Endodermal cell (in vitro differentiated cells): ENCODE measurements around the gene FKBP1A. TPM values are rescaled to one million over a fixed set of nuclear protein-coding genes. Genes with fewer than 3 reads are reported as not detected.
A peak's percentile ranks its signal among the peaks of the same experiment; 100 is the strongest.
"Not testable (repeated sequence)": the region's sequence is repeated elsewhere in the genome, so short reads cannot be mapped to it uniquely, and the experiment has no call there.

ENCODE experiments used
- DNase-seq: peaks from one replicate; pipeline ENCODE4 v3.0.0-alpha.2; 2017
- H3K27ac ChIP-seq: 2 replicates; pipeline ENCODE4 v1.5.1; 2013; ENCODE audit warnings: mild to moderate bottlenecking, low read depth, low read length, moderate library complexity
- H3K27me3 ChIP-seq: 2 replicates; pipeline ENCODE4 v1.6.1; 2013; ENCODE audit warnings: mild to moderate bottlenecking, low read length, moderate library complexity; ENCODE audit not compliant: insufficient read depth, control insufficient read depth, poor library complexity, severe bottlenecking
- H3K36me3 ChIP-seq: 2 replicates; pipeline ENCODE4 v1.7.0; 2013; ENCODE audit warnings: mild to moderate bottlenecking, low read length, moderate library complexity; ENCODE audit not compliant: control insufficient read depth, insufficient read depth
- H3K4me1 ChIP-seq: one replicate; pipeline ENCODE4 v1.7.0; 2013; ENCODE audit warnings: low read length; ENCODE audit not compliant: control insufficient read depth, insufficient read depth
- H3K4me3 ChIP-seq: 2 replicates; pipeline ENCODE4 v1.5.1; 2013; ENCODE audit warnings: mild to moderate bottlenecking, low read length, moderate library complexity
- H3K9ac ChIP-seq: 2 replicates; pipeline ENCODE4 v1.6.1; 2013; ENCODE audit warnings: mild to moderate bottlenecking, low read length, moderate library complexity; ENCODE audit not compliant: poor library complexity, severe bottlenecking; ENCODE audit errors: extremely low read depth
- H3K9me3 ChIP-seq: 2 replicates; pipeline ENCODE4 v1.6.1; 2013; ENCODE audit warnings: mild to moderate bottlenecking, low read length, moderate library complexity; ENCODE audit not compliant: control insufficient read depth
- H3K27ac Mint-ChIP-seq: 2 replicates; pipeline ENCODE4 v1.8.0; 2020; ENCODE audit warnings: mixed read lengths
- H3K27me3 Mint-ChIP-seq: 2 replicates; pipeline ENCODE4 v1.8.0; 2021; ENCODE audit warnings: mild to moderate bottlenecking, mixed read lengths; ENCODE audit not compliant: insufficient read depth
- H3K36me3 Mint-ChIP-seq: 2 replicates; pipeline ENCODE4 v1.8.0; 2020; ENCODE audit warnings: low read depth, mixed read lengths
- H3K4me1 Mint-ChIP-seq: 2 replicates; pipeline ENCODE4 v1.8.0; 2020; ENCODE audit warnings: mixed read lengths
- H3K4me3 Mint-ChIP-seq: 2 replicates; pipeline ENCODE4 v1.8.0; 2020; ENCODE audit warnings: mild to moderate bottlenecking, moderate library complexity, mixed read lengths
- H3K9me3 Mint-ChIP-seq: 2 replicates; pipeline ENCODE4 v1.8.0; 2020; ENCODE audit warnings: mild to moderate bottlenecking, mixed read lengths
- WGBS, 2 experiments: methylation state at CpG; one replicate each; pipeline versions ENCODE4 v1.1.5 to v1.1.7; 2013; ENCODE audit warnings: missing lambda C conversion rate in 2 of 2, mixed read lengths in 1 of 2; ENCODE audit not compliant: insufficient coverage in 1 of 2, insufficient read length in 1 of 2; 5-methylcytosine and 5-hydroxymethylcytosine counted together
- total RNA-seq, 2 donors: library from RNA; stranded (reverse); fragmentation: NEBNext Ultra II Directional in 1 of 2; extraction: Animal tissue kit (Norgen Biotek cat#: 25700) in 1 of 2; gene quantifications; 2 replicates in 1 of 2; 3 replicates in 1 of 2; pipeline ENCODE4 v1.2.1, GENCODE V29; 2021
- TF ChIP-seq, protein P1 (sequence below): fragments of 200-600 bp; sonication (generic); conservative IDR thresholded peaks from 2 replicates; pipeline ENCODE4 v1.5.0; 2021; ENCODE audit warnings: antibody characterized with exemption, mild to moderate bottlenecking

Gene FKBP1A
- total RNA-seq, 2 donors from 2014 or later: 181 to 185 TPM

GRCh38 chr20:1345756-1346093 lies 47.1 kb downstream of the FKBP1A start:
- Histone ChIP-seq H3K4me1 (no peaks in the 10 kb centered on the region), H3K27me3 (no peaks in the 10 kb centered on the region), H3K27ac (no peak overlapping the region), H3K4me3 (no peak overlapping the region), H3K9me3 (peaks cover 16% of the 10 kb centered on the region), H3K36me3 (peaks cover under 1% of the 10 kb centered on the region), H3K9ac (no peak overlapping the region)
- Mint-ChIP-seq H3K27ac (no peak overlapping the region), H3K9me3 (peaks cover 18% of the 10 kb centered on the region), H3K27me3 (no peaks in the 10 kb centered on the region), H3K4me1 (no peaks in the 10 kb centered on the region), H3K4me3 (no peak overlapping the region), H3K36me3 (peaks cover 15% of the 10 kb centered on the region)
- TF ChIP-seq, protein P1, sequence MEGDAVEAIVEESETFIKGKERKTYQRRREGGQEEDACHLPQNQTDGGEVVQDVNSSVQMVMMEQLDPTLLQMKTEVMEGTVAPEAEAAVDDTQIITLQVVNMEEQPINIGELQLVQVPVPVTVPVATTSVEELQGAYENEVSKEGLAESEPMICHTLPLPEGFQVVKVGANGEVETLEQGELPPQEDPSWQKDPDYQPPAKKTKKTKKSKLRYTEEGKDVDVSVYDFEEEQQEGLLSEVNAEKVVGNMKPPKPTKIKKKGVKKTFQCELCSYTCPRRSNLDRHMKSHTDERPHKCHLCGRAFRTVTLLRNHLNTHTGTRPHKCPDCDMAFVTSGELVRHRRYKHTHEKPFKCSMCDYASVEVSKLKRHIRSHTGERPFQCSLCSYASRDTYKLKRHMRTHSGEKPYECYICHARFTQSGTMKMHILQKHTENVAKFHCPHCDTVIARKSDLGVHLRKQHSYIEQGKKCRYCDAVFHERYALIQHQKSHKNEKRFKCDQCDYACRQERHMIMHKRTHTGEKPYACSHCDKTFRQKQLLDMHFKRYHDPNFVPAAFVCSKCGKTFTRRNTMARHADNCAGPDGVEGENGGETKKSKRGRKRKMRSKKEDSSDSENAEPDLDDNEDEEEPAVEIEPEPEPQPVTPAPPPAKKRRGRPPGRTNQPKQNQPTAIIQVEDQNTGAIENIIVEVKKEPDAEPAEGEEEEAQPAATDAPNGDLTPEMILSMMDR: no peak
- no peak for DNase-seq
- WGBS, 2 experiments: 96% methylated on average over 1 of the region's 1 CpG; no CpG with 5 or more reads in 1 of the 2 experiments

DNA sequence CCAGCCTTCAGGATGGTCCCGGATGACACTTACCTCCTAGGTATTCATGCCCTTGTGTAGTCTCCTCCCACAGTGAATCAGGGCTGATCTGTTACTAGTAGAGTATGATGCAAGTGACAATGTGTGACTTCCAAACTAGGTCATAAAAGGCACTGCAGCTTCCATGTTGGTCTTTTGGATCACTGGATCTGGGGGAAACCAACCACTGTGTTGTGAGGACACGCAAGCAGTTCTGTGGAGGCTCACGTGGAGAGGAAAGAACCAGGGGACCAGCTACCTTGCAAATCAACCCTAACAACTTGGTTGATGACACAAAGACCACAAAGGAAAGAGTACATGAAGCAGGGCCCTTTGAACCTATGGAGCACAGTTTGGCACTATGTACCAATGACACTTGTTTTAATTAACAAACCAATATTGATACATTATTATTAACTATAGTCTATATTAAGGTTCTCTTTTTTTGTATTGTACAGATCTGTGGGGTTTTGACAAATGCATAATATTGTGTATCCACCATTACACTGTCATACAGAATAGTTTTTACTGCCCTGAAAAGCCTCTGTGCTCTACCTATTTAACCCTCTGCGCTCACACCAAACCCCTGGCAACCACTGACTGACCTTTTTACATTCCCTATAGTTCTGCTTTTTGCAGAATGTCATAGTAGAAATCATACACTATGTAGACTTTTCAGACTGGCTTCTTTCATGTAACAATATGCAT lies 47.7 kb downstream of the FKBP1A start:
- Mint-ChIP-seq H3K9me3 (peaks cover 18% of the 10 kb centered on the region), H3K27ac (no peak overlapping the region), H3K4me3 (no peak overlapping the region), H3K4me1 (no peaks in the 10 kb centered on the region), H3K27me3 (no peaks in the 10 kb centered on the region), H3K36me3 (peaks cover 10% of the 10 kb centered on the region)
- TF ChIP-seq, protein P1: no peak
- no peak overlapping the region for H3K27ac ChIP-seq
- peaks cover 16% of the 10 kb centered on the region for H3K9me3 ChIP-seq
- peak; percentile 33 for DNase-seq
- H3K4me1 ChIP-seq: no peaks in the 10 kb centered on the region
- no peak overlapping the region for H3K9ac ChIP-seq
- H3K4me3 ChIP-seq: no peak overlapping the region
- H3K36me3 ChIP-seq: no peaks in the 10 kb centered on the region
- H3K27me3 ChIP-seq: no peaks in the 10 kb centered on the region
- WGBS, 2 experiments: 93 to 96% methylated on average over 4 of the region's 4 CpGs

GRCh38 chr20:1343446-1344124 lies 49.3 kb downstream of the FKBP1A start:
- not testable (repeated sequence) for H3K9ac ChIP-seq, H3K27me3 ChIP-seq, H3K4me1 ChIP-seq, H3K27me3 Mint-ChIP-seq, H3K36me3 Mint-ChIP-seq, H3K27ac ChIP-seq, H3K4me1 Mint-ChIP-seq, DNase-seq, H3K4me3 Mint-ChIP-seq, H3K27ac Mint-ChIP-seq, H3K36me3 ChIP-seq, H3K4me3 ChIP-seq
- peaks cover 18% of the 10 kb centered on the region for H3K9me3 Mint-ChIP-seq
- TF ChIP-seq, protein P1: peak; percentile 64
- H3K9me3 ChIP-seq: peaks cover 16% of the 10 kb centered on the region
- 93 to 94% methylated on average over 8 of the region's 8 CpGs for WGBS, 2 experiments
